HG03039 (cell line): ENCODE measurements around the gene BMPR1A.
"Not testable (repeated sequence)": the region's sequence is repeated elsewhere in the genome, so short reads cannot be mapped to it uniquely, and the experiment has no call there.

Experiments used
- ATAC-seq: cut with Tn5 transposase; IDR thresholded peaks from one replicate; pipeline ENCODE4 v1.9.1; 2021; ENCODE audit warnings: mild to moderate bottlenecking, moderate library complexity; ENCODE audit not compliant: unreplicated experiment

The BMPR1A gene

DNA sequence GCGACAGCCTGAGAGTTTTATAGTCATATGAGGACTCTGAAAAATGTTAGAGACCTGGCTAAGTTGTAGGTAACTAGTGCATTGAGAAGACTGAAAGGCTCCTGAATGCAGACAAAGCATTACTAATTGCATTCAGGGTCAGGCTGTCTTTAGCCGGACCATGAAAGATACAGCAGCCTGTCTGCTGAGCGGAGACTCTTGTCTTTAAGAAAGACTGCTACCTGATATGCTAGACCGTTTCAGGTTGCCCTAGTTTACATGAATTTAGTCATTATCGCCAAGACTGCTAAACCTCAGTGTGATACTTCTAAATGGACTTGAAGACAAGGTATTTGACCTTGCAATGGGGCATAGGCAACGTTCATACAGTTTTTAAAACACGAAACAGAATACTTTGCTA is 81.2 kb downstream of the BMPR1A start:
- no peak for ATAC-seq

DNA sequence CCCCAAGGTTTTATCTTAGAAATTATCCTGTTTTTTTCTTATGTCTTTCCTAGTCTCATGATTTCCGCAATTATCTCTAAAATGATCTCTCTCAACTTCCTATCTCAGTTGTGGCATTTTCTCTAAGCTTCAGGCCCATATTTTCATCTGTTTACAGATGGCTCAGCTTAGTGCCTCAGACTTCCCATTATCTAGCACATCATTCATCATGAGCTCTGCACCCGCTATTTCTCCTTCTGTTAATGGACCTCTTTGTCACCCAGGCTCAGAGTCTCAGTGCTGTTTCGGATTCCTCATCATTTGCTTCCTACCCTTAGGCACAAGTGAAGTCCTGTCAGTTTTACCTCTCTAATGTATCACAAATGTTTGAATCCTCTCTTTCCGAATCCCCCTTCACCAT is 84.1 kb downstream of the BMPR1A start:
- ATAC-seq: no peak

DNA sequence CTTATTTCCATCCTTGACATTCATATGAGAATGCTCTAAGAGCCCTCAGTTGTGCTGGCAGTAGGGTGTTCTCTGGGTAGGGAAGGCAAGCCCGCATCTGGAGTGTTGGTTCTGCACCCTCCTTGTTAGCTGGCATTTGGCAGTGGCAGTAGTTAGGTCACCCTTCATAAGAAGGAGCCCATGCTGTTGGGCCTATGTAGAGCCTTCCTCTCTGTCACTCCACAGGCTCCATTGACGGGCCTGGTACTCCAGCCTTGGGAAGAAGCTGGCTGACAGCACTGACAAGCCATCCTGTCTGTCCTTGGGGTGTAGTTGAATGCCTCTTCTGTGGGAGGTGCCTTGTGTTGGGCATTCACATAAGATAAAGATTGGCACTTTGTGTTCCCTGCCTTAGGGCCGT is 89.7 kb downstream of the BMPR1A start:
- no peak for ATAC-seq

DNA sequence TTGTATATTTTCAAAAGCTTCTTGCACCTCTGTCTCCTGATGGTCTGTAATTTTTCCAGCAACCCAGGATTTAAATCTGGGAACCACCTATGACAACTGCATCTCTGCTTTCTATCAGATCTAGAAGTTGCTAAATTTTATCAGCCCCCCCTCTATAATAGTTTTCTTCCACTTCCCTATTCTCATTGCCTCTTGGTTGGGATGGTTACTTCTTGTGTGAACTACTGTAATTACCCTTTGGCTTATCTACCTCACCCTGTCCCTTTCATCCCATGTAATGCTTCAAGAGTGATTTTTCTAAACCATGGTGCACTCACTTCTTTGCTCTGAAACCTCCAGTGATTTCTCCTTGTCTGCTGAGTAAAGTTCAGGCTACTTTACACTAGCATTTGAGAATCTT is 92.3 kb downstream of the BMPR1A start:
- ATAC-seq: no peak

DNA sequence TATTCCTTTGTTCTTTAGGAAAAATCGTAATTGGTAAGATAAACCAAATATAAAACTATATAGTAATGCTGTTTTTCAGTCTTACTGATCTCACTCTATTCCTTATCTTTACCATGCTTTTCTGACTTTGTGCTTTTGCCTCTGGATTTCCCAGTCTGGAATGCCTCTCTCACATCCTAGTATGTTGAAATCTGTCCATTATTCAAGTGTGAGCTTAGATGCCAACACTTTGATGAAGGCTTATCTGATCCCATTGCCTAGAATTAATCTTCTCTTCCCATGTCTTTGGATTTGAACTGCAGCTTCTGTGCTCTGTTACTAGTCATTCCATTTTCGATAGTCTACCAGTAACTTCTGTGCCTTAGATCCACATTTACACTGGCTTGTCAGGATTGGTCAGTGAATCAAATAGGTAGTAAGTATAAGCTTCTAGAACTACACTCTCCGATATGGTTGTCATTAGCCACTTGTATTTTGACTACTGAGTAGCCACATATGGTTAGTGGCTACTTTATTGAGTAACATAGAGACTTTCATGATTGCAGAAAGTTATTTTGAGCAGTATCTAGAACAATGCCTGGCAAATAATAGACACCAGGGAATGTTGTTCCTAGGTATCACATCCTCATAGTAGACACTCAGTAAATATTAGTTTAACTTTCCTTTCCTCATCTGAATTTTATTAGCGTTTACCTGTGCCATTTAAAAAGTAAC is 92.9 kb downstream of the BMPR1A start:
- peak; percentile 86 for ATAC-seq

DNA sequence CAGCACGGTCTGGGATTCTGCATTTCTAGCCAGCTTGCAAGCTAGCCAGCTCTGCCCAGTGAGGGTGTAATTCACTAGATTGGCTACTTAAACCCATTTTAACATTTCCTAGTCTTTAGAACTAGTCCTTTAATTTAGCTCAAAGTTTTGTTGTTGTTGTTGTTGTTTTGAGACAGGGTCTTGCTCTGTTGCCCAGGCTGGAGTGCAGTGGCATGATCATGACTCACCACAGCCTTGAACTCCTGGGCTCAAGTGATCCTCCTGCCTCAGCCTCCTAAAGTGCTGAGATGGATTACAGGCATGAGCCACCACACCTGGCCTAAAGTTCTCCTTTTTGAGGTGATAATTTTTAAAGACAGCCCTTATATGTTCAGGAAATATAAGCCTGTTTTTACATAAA is 94.1 kb downstream of the BMPR1A start:
- ATAC-seq: no peak

DNA sequence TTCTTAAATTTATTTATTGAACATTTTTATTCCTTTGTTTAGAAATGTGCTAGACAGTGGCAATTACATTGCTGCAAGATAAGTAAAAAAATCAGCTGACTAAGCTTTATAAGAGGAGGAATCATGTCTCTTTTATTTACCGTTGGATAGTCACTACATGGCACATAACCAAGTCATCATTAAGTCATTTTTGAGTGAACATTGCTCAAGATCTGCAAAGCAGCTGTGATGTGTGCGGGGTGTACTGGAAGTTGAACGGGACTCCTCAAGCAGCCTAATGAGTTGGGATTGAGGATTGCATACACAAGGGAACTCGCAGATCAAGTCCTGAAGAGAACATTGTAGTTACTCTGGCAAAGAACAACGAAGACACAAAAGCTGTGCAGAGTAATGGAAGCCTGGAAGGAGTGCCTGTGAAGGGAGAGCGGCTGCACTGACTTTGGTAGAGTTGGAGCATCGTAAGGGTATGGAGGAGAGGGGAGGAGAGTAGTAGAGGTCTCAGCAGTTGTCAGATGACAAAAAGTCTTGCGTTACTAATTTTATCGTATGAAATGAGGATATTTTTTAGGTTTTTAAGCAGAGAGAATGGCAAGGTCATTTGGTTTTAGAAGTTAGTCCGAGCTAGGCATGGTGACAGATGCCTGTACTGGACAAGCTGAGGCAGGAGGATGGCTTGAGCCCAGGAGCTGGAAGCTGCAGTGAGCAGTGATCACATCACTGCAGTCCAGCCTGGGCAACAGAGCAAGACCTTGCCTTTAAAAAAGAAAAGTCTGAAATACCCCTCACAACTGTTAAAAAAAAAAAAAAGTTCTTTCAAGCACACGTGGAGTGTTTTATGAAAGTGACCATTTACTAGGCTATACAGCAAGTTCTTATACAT is 95.1 kb downstream of the BMPR1A start:
- no peak for ATAC-seq

DNA sequence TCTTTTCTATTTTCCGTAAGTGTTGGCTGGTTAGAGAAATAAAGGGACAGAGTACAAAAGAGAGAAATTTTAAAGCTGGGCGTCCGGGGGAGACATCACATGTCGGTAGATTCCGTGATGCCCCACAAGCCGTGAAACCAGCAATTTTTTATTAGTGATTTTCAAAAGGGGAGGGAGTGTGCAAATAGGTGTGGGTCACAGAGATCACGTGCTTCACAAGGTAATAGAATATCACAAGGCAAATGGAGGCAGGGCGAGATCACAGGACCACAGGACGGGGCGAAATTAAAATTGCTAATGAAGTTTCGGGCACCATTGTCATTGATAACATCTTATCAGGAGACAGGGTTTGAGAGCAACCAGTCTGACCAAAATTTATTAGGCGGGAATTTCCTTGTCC is 97.2 kb downstream of the BMPR1A start:
- ATAC-seq: not testable (repeated sequence)

DNA sequence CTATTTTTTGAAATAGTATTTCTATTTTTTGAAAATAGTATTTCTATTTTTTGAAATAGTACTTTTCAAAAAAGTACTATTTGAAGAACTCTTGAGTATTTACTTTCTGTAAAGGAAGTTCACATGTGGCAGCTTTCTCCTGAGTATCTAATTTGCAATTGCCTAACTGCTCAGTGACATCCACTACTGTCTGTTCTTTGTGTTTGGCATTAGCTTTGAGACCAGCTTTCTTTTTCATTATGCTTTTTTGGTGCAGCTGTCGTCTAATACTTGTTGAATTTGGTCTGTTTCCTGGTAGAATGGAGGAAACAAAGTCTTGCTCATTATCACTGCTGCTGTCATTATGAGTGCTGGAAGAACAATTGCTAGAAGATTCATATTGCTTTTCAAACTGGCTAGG is 99.1 kb downstream of the BMPR1A start:
- no peak for ATAC-seq

DNA sequence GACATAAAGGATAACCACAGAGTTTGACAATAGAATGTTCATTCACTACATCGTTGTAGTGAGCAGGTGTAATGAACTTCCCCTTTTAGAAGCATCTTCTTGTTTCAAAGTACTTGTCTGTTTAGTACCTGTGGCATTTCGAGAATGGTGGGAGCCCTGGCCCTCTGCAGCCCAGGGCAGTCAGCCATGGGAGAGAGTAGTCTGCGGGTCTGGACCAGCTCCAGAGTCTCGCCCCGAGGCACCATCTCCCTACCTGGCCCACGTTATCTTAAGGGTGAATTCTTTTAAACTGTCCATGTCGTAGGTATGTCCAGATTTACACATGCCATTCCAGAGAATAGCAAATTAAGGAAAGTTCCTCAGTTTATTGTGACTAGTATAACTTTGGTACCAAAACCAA is 99.7 kb downstream of the BMPR1A start:
- ATAC-seq: no peak

DNA sequence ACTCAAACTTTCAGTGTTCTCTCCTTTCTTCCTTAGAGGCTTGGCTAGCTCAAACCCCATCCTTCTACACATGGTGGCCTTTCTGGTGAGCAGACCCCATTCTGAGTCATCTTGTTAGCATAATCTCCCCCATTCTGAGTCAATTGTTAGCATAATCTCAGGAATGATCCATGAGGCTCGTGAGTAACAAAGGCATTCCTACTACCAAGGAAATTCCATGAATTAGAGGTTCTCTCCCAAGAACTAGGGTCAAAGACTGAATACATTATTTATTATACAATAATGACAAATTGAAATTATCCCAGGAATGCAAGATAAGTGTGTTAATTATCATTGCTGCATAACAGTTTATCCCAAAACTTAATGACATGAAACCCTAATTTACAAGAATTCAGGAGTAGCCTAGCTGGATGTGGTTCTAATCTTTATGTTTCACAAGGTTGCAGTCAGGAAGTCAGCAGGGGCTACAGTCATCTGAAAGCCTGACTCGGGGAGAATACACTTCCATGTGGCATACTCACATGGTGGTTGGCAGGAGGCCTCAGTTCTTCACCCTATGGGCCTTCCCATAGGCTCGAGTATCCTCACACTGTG is 100.8 kb downstream of the BMPR1A start:
- ATAC-seq: no peak

DNA sequence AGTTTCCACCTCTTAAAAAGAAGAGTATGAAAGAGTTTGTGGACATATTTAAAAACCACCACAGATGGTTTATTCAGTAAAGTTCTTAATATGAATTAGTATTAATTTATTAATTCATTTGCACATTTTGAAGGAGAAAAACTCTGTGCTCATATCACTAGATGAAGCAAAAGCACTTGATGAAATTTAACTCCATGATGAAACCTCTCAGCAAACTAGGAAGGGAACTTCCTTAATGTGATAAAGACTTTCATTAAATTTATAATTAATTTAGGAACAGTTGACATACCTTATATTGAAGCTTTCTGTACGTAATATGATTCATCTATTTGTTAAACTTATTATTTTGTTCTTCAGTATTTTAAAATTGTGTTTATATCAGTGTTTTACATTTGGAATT is 101.6 kb downstream of the BMPR1A start:
- no peak for ATAC-seq

DNA sequence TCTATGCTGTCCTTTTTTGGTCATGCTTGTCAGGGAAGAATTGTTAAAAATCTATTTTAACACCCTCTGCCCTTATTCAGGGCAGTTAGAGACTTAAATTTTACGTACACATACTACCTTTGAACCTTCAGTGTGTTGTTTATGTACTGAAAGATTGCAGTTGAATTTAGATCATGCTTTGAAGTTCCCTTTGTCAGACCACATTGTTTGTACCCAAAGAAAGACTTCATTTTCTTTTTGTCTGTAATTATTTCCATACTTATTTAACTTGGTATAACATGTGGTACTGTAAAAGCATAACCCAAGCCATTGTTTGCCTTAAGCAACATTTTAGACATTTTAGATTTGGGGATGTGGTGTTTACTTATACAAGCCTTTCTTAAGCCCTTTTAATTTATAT is 104.9 kb downstream of the BMPR1A start:
- no peak for ATAC-seq

DNA sequence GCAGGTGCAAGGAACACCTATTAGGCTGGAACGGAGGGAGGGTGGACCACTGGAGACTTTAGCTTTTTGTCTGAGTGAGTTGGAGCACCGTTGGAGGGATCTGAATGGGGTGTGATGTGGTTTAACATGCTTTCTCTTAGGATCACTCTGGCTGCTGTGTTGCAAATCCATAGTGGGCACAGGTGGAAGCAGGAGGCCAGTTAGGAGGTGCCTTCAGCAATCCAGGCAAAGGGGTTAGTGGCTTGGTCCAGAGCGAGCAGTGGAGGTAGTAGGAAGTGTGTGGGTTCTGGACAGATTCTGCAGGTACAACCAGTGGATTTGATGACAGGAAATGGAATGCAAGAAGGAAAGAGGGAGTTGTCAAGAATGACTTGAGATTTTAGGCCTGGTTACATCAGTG is 106.0 kb downstream of the BMPR1A start:
- no peak for ATAC-seq

DNA sequence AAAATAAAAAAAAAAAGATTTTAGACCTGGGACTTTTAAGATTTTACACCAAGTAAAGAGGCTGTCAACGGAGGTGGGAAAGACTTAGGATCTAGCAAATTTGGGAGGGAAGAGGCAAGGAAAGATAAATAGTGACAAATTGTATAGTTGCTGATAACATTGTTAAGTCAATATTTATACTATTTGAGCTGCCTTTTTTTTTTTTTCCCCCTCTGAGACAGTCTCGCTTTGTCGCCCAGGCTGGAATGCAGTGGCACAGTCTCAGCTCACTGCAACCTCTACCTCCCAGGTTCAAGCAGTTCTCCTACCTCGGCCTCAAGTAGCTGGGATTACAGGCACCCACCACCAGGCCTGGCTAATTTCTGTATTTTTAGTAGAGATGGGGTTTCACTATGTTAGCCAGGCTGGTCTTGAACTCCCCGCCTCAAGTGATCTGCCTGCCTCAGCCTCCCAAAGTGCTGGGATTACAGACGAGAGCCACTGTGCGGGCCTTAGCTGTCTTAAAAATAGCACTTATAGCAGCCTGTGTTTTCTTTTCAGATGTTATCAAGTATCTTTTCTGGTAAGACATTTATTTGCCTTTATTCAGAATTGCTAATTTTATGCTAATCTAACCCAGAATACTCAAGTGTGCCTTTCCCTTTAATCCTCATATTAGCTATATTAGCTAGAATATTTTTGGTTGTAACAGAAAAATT is 106.5 kb downstream of the BMPR1A start:
- ATAC-seq: no peak

DNA sequence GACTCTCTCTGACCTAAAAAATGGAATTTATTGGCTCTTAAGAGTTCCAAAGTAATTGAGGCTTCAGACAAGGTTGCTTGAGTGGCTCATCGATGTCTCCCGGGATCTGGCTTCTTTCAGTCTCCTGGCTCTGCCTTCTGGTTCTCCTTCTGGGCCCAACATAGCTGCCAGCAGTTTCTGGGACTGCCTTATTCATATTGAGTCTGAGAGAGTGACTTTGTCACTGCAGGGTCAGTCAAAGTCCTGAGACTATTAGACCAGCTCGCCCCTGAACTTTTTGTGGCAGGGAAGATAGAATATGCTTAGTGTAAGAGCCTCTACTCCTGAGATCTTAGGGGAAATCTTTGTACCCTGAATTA is 107.0 kb downstream of the BMPR1A start:
- no peak for ATAC-seq

DNA sequence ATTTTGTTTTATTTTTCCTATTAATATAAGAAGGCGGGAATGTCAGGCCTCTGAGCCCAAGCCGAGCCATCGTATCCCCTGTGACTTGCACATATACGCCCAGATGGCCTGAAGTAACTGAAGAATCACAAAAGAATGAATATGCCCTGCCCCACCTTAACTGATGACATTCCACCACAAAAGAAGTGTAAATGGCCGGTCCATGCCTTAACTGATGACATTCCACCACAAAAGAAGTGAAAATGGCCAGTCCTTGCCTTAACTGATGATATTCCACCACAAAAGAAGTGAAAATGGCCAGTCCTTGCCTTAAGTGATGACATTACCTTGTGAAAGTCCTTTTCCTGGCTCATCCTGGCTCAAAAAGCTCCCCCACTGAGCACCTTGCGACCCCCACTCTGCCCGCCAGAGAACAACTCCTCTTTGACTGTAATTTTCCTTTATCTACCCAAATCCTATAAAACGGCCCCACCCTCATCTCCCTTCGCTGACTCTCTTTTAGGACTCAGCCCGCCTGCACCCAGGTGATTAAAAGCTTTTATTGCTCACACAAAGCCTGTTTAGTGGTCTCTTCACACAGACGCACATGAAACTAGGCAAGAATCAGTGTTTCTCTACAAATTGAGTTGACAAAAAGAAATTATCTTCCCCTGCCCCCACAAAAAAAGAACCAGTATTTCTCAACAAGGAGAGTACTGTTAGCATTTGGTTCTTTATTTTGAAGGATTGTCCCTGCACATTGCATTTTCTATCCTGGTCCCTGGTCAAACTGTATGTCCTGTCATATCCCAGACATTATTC is 108.8 kb downstream of the BMPR1A start:
- not testable (repeated sequence) for ATAC-seq

DNA sequence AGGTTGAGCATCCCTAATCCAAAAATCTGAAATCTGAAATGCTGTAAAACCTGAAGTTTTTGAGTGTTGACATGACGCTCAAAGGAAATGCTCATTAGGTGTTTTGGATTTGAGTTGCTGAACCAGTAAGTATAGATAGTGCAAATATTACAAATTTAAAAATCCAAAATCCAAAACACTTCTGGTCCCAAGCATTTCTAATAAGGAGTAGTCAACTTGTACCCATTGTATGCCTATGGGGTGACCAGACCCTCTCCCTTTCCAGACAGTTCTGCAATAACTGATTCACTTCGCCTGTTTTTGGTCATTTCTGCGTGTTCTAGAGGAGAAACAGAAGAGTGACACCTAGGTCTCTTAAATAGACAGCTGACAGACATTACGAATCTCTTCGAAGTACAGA is 110.7 kb downstream of the BMPR1A start:
- ATAC-seq: no peak

DNA sequence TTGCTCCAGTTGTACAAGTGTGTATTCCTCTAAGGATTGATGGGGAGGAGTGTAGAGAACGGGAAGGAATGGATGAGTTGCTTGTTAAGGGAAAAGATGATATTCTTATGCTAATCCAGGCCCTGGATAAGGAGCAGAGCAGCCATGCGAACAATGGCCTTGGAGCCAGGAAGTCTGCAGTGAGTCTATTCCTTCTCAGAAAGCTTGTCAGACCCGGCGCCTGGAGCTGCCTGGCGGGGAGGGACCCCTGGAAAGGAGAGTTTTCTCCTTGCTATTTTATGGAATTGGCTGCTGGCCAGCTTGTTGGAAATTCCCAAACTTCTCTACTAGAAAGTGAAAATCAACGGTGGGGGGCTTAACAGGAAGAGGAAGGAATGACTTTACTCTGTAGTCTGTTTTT is 111.9 kb downstream of the BMPR1A start:
- ATAC-seq: no peak

DNA sequence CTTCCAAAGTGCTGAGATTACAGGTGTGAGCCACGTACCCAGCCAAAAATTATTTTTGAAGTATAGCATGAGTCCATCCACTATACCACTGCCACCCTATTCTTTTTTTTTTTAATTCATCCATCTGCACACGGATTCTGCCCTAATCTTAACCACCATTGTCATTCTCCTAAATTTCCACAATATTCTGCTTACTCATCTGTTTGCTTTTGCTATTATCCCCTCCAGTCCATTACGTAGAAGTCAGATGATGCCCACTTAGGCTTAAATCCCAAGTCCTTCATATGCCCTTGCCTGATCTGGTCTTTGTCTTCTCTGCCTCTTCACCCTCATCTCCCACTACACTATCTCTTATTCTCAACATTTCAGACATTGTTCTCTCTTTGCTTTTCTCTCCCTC is 114.3 kb downstream of the BMPR1A start:
- no peak for ATAC-seq
